GM23338 (cell line): ENCODE measurements around the gene ANKS1B. TPM values are rescaled to one million over a fixed set of nuclear protein-coding genes. Genes with fewer than 3 reads are reported as not detected.

Source experiments
- ATAC-seq: fragments of 200-7000 bp; cut with Tn5 transposase; 3 replicates; pipeline ENCODE4 v1.9.1; 2020
- DNase-seq: peaks from one replicate; pipeline ENCODE4 v3.0.0-alpha.2; 2015; ENCODE audit warnings: low spot score
- H2AFZ ChIP-seq: fragments of 200-600 bp; sonication (generic); 2 replicates; pipeline ENCODE4 v1.8.0; 2016; ENCODE audit warnings: antibody characterized with exemption, mild to moderate bottlenecking, moderate library complexity
- H3F3A ChIP-seq: fragments of 200-600 bp; sonication (generic); replicated peaks from 2 replicates; pipeline ENCODE4 v1.8.0; 2017; ENCODE audit warnings: antibody characterized with exemption, mixed run types, low read depth
- H3K27ac ChIP-seq: fragments of 200-600 bp; sonication (generic); 2 replicates; pipeline ENCODE4 v1.6.1; 2016; ENCODE audit warnings: low read depth
- H3K27me3 ChIP-seq: fragments of 200-600 bp; sonication (generic); 2 replicates; pipeline ENCODE4 v1.8.0; 2016; ENCODE audit warnings: mild to moderate bottlenecking, mixed run types, moderate library complexity; ENCODE audit not compliant: insufficient read depth
- H3K36me3 ChIP-seq: fragments of 200-600 bp; sonication (generic); 2 replicates; pipeline ENCODE4 v1.8.0; 2016; ENCODE audit warnings: mild to moderate bottlenecking; ENCODE audit not compliant: insufficient read depth
- H3K4me1 ChIP-seq: fragments of 200-600 bp; sonication (generic); 2 replicates; pipeline ENCODE4 v1.8.0; 2016; ENCODE audit warnings: mild to moderate bottlenecking, moderate library complexity; ENCODE audit not compliant: insufficient read depth
- H3K4me2 ChIP-seq: fragments of 200-600 bp; sonication (generic); 2 replicates; pipeline ENCODE4 v1.7.1; 2017; ENCODE audit warnings: mixed run types
- H3K4me3 ChIP-seq: fragments of 200-600 bp; sonication (generic); 2 replicates; pipeline ENCODE4 v1.6.1; 2016; ENCODE audit warnings: mixed run types
- H3K79me2 ChIP-seq: fragments of 200-600 bp; sonication (generic); replicated peaks from 2 replicates; pipeline ENCODE4 v1.8.0; 2017; ENCODE audit warnings: mild to moderate bottlenecking; ENCODE audit not compliant: insufficient read depth
- H3K9me2 ChIP-seq: fragments of 200-600 bp; sonication (generic); 2 replicates; pipeline ENCODE4 v1.8.0; 2017; ENCODE audit not compliant: insufficient read depth
- H4K20me1 ChIP-seq: fragments of 200-600 bp; sonication (generic); replicated peaks from 2 replicates; pipeline ENCODE4 v1.8.0; 2017; ENCODE audit warnings: mild to moderate bottlenecking; ENCODE audit not compliant: insufficient read depth
- H3K27ac Mint-ChIP-seq: 2 replicates; pipeline ENCODE4 v1.8.0; 2020; ENCODE audit warnings: inconsistent platforms, mild to moderate bottlenecking, moderate library complexity, mixed read lengths
- H3K27me3 Mint-ChIP-seq: 3 replicates; pipeline ENCODE4 v1.8.0; 2022; ENCODE audit warnings: low read depth, mild to moderate bottlenecking, moderate library complexity, mixed read lengths, inconsistent platforms; ENCODE audit not compliant: insufficient read depth, poor library complexity
- H3K36me3 Mint-ChIP-seq: 3 replicates; pipeline ENCODE4 v1.8.0; 2021; ENCODE audit warnings: low read depth, mild to moderate bottlenecking, inconsistent platforms, moderate library complexity, mixed read lengths
- H3K4me1 Mint-ChIP-seq: 3 replicates; pipeline ENCODE4 v1.8.0; 2020; ENCODE audit warnings: mild to moderate bottlenecking, inconsistent platforms, mixed read lengths
- H3K4me3 Mint-ChIP-seq: 3 replicates; pipeline ENCODE4 v1.8.0; 2021; ENCODE audit warnings: moderate library complexity, mild to moderate bottlenecking, inconsistent platforms, mixed read lengths
- H3K9me3 Mint-ChIP-seq: 3 replicates; pipeline ENCODE4 v1.8.0; 2020; ENCODE audit warnings: moderate library complexity, mild to moderate bottlenecking, inconsistent platforms, mixed read lengths
- CREB1 ChIP-seq: fragments of 250-450 bp; sonication (Bioruptor Pico); IDR thresholded peaks from 2 replicates; pipeline ENCODE4 v1.5.0; 2020; ENCODE audit warnings: low read depth, mild to moderate bottlenecking, moderate library complexity
- CTCF ChIP-seq, 2 experiments: fragments of 200-600 bp in 1 of 2; sonication (generic) in 1 of 2; conservative IDR thresholded peaks; 2 replicates each; pipeline versions ENCODE4 v1.5.1 to v1.6.1; 2016 to 2017; ENCODE audit warnings: antibody characterized with exemption in 2 of 2, low read depth in 2 of 2, mild to moderate bottlenecking in 2 of 2, moderate library complexity in 1 of 2
- ETS1 ChIP-seq: IDR thresholded peaks from 2 replicates; pipeline ENCODE4 v1.6.1; 2016; ENCODE audit warnings: antibody characterized with exemption
- EZH2 ChIP-seq: fragments of 200-600 bp; sonication (generic); IDR thresholded peaks from one replicate; pipeline ENCODE4 v1.8.0; 2017; ENCODE audit warnings: antibody characterized with exemption, mild to moderate bottlenecking, low read depth; ENCODE audit not compliant: unreplicated experiment
- EZH2phosphoT487 ChIP-seq: fragments of 200-600 bp; sonication (generic); IDR thresholded peaks from one replicate; pipeline ENCODE4 v1.8.1; 2018; ENCODE audit warnings: antibody characterized with exemption; ENCODE audit not compliant: unreplicated experiment
- JUNB ChIP-seq: IDR thresholded peaks from one replicate; pipeline ENCODE4 v1.6.1; 2016; ENCODE audit warnings: antibody characterized with exemption; ENCODE audit not compliant: unreplicated experiment
- NANOG ChIP-seq: IDR thresholded peaks from 2 replicates; pipeline ENCODE4 v1.6.1; 2016; ENCODE audit warnings: antibody characterized with exemption, borderline replicate concordance
- POLR2AphosphoS5 ChIP-seq: IDR thresholded peaks from 2 replicates; pipeline ENCODE4 v1.6.1; 2016; ENCODE audit warnings: antibody characterized with exemption, low read depth
- STAT1 ChIP-seq: IDR thresholded peaks from one replicate; pipeline ENCODE4 v1.6.1; 2016; ENCODE audit warnings: antibody characterized with exemption; ENCODE audit not compliant: unreplicated experiment
- ZNF114 ChIP-seq: fragments of 250-450 bp; sonication (Bioruptor Pico); IDR thresholded peaks from 2 replicates; pipeline ENCODE4 v1.5.0; 2020; ENCODE audit warnings: mild to moderate bottlenecking, moderate library complexity
- ZNF331 ChIP-seq: fragments of 250-450 bp; sonication (Bioruptor Pico); IDR thresholded peaks from 2 replicates; pipeline ENCODE4 v1.5.0; 2020; ENCODE audit warnings: low read depth, mild to moderate bottlenecking, moderate library complexity
- polyA plus RNA-seq: library from polyadenylated mRNA; unstranded; fragments of >200 nt; fragmentation: Nextera tagmentation; extraction: Ambion mirVana; gene quantifications from 2 replicates; pipeline ENCODE4 v1.2.1, GENCODE V29; 2016
- total RNA-seq: library from RNA; depleted of rRNA; stranded (reverse); fragments of >200 nt; shearing (Covaris generic); gene quantifications from 2 replicates; pipeline ENCODE4 v1.2.3, GENCODE V29; 2014
- TF ChIP-seq, protein P1 (sequence below): IDR thresholded peaks from one replicate; pipeline ENCODE4 v1.6.1; 2018; ENCODE audit warnings: antibody characterized with exemption; ENCODE audit not compliant: unreplicated experiment
- TF ChIP-seq, protein P2 (sequence below): fragments of 250-450 bp; sonication (Bioruptor Pico); IDR thresholded peaks from 2 replicates; pipeline ENCODE4 v1.5.0; 2020; ENCODE audit warnings: mild to moderate bottlenecking, moderate library complexity

ANKS1B gene
- total and polyA plus RNA-seq, 2 experiments from 2014 or later: 4.3 to 5.8 TPM

GRCh38 chr12:99745121-99745520 lies 239.6 kb downstream of the ANKS1B start:
- no peak for TF ChIP-seq CTCF (conservative IDR thresholded peaks at IDR 0.05; ENCODE audit: low read depth in 2 of 2)
- no peak for TF ChIP-seq ZNF114
- no peak for TF ChIP-seq EZH2
- TF ChIP-seq NANOG: no peak
- TF ChIP-seq STAT1: no peak
- no peak for TF ChIP-seq ZNF331
- no peak for TF ChIP-seq EZH2phosphoT487
- TF ChIP-seq, protein P1, sequence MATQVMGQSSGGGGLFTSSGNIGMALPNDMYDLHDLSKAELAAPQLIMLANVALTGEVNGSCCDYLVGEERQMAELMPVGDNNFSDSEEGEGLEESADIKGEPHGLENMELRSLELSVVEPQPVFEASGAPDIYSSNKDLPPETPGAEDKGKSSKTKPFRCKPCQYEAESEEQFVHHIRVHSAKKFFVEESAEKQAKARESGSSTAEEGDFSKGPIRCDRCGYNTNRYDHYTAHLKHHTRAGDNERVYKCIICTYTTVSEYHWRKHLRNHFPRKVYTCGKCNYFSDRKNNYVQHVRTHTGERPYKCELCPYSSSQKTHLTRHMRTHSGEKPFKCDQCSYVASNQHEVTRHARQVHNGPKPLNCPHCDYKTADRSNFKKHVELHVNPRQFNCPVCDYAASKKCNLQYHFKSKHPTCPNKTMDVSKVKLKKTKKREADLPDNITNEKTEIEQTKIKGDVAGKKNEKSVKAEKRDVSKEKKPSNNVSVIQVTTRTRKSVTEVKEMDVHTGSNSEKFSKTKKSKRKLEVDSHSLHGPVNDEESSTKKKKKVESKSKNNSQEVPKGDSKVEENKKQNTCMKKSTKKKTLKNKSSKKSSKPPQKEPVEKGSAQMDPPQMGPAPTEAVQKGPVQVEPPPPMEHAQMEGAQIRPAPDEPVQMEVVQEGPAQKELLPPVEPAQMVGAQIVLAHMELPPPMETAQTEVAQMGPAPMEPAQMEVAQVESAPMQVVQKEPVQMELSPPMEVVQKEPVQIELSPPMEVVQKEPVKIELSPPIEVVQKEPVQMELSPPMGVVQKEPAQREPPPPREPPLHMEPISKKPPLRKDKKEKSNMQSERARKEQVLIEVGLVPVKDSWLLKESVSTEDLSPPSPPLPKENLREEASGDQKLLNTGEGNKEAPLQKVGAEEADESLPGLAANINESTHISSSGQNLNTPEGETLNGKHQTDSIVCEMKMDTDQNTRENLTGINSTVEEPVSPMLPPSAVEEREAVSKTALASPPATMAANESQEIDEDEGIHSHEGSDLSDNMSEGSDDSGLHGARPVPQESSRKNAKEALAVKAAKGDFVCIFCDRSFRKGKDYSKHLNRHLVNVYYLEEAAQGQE: no peak
- no peak for TF ChIP-seq JUNB
- TF ChIP-seq, protein P2, sequence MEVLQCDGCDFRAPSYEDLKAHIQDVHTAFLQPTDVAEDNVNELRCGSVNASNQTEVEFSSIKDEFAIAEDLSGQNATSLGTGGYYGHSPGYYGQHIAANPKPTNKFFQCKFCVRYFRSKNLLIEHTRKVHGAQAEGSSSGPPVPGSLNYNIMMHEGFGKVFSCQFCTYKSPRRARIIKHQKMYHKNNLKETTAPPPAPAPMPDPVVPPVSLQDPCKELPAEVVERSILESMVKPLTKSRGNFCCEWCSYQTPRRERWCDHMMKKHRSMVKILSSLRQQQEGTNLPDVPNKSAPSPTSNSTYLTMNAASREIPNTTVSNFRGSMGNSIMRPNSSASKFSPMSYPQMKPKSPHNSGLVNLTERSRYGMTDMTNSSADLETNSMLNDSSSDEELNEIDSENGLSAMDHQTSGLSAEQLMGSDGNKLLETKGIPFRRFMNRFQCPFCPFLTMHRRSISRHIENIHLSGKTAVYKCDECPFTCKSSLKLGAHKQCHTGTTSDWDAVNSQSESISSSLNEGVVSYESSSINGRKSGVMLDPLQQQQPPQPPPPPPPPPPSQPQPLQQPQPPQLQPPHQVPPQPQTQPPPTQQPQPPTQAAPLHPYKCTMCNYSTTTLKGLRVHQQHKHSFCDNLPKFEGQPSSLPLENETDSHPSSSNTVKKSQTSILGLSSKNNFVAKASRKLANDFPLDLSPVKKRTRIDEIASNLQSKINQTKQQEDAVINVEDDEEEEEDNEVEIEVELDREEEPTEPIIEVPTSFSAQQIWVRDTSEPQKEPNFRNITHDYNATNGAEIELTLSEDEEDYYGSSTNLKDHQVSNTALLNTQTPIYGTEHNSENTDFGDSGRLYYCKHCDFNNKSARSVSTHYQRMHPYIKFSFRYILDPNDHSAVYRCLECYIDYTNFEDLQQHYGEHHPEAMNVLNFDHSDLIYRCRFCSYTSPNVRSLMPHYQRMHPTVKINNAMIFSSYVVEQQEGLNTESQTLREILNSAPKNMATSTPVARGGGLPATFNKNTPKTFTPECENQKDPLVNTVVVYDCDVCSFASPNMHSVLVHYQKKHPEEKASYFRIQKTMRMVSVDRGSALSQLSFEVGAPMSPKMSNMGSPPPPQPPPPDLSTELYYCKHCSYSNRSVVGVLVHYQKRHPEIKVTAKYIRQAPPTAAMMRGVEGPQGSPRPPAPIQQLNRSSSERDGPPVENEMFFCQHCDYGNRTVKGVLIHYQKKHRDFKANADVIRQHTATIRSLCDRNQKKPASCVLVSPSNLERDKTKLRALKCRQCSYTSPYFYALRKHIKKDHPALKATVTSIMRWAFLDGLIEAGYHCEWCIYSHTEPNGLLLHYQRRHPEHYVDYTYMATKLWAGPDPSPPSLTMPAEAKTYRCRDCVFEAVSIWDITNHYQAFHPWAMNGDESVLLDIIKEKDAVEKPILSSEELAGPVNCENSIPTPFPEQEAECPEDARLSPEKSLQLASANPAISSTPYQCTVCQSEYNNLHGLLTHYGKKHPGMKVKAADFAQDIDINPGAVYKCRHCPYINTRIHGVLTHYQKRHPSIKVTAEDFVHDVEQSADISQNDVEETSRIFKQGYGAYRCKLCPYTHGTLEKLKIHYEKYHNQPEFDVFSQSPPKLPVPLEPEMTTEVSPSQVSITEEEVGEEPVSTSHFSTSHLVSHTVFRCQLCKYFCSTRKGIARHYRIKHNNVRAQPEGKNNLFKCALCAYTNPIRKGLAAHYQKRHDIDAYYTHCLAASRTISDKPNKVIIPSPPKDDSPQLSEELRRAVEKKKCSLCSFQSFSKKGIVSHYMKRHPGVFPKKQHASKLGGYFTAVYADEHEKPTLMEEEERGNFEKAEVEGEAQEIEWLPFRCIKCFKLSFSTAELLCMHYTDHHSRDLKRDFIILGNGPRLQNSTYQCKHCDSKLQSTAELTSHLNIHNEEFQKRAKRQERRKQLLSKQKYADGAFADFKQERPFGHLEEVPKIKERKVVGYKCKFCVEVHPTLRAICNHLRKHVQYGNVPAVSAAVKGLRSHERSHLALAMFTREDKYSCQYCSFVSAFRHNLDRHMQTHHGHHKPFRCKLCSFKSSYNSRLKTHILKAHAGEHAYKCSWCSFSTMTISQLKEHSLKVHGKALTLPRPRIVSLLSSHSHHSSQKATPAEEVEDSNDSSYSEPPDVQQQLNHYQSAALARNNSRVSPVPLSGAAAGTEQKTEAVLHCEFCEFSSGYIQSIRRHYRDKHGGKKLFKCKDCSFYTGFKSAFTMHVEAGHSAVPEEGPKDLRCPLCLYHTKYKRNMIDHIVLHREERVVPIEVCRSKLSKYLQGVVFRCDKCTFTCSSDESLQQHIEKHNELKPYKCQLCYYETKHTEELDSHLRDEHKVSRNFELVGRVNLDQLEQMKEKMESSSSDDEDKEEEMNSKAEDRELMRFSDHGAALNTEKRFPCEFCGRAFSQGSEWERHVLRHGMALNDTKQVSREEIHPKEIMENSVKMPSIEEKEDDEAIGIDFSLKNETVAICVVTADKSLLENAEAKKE (CRISPR knock-in tag): no peak
- TF ChIP-seq CREB1 (CRISPR knock-in tag): no peak
- TF ChIP-seq POLR2AphosphoS5: no peak
- no peak for TF ChIP-seq ETS1
- Mint-ChIP-seq H3K27me3 (no peaks in the 10 kb centered on the region), H3K9me3 (no peaks in the 10 kb centered on the region), H3K4me3 (no peak overlapping the region), H3K27ac (no peak overlapping the region), H3K36me3 (no peaks in the 10 kb centered on the region), H3K4me1 (no peaks in the 10 kb centered on the region)
- Histone ChIP-seq H4K20me1 (no peaks in the 10 kb centered on the region), H3K4me3 (no peak overlapping the region), H3K4me1 (no peaks in the 10 kb centered on the region), H3K9me2 (no peaks in the 10 kb centered on the region), H3K27ac (no peak overlapping the region), H3F3A (no peaks in the 10 kb centered on the region), H3K27me3 (no peaks in the 10 kb centered on the region), H3K79me2 (no peaks in the 10 kb centered on the region), H2AFZ (no peak overlapping the region), H3K4me2 (no peak overlapping the region), H3K36me3 (no peaks in the 10 kb centered on the region)
- ATAC-seq (no peak), DNase-seq (no peak)
